ENCODE measurements around the gene MEF2B.
A peak's percentile ranks its signal among the peaks of the same experiment; 100 is the strongest.
"Not testable (repeated sequence)": the region's sequence is repeated elsewhere in the genome, so short reads cannot be mapped to it uniquely, and the experiment has no call there.

Gene MEF2B

DNA sequence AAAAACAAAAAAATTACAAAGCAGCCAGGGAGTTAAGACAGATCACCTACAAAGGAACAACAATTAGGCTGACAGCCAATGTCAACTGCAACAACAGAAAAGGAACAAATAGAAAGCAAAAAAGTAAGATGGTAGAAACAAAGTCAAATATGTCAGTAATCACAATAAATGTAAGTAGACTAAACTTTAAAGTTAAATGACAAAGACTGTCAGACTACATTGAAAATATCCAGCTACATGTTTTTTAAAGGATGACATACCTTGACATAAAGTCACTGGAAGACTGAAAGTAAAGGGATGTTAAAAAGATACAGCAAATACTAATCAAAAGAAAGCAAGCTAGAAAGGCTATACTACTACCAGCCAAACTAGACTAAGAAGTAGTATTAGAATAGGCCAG is 46.7 kb downstream of the MEF2B start:
- DNase-seq (ENCODE audit: low spot score): no peak

DNA sequence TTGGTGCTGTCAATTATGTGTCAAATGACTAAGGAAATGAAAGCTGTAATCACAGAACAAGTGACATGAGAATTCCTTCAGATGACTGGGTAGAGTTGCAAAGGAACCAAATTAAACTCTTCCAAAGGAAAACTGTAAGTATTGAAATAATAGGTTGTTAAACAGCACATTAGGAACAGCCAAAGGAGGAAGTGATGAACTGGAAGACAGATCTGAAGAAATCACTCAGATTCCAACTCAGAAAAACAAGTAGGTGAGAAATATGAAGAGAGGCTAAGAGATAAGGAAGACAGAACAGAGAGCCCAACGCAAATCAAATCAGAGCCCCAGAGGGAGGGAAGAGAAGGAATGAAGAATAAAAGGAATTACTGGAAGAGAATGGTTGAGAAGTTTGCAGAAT is 47.2 kb downstream of the MEF2B start:
- DNase-seq (ENCODE audit: low spot score): no peak

DNA sequence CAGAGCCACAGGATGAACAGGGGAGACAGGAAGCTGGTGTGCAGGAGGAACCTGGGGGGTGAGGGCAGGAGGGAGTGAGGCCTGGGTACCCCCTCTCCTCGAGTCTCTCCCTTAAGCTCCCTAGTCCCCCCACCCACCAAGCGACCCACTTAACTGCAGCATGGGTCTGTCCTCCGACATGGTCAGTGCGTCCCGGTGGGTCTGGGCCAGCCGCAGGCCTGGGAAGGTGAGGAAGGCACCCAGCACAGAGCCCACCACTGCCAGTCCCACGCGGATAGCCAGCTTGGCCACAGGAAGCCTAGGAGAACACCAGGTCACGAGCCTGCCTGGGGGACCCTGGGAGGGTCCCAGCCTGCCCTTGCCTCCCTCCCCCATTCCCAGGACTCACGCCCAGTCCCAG is 48.7 kb downstream of the MEF2B start:
- no peak for DNase-seq (ENCODE audit: low spot score)

DNA sequence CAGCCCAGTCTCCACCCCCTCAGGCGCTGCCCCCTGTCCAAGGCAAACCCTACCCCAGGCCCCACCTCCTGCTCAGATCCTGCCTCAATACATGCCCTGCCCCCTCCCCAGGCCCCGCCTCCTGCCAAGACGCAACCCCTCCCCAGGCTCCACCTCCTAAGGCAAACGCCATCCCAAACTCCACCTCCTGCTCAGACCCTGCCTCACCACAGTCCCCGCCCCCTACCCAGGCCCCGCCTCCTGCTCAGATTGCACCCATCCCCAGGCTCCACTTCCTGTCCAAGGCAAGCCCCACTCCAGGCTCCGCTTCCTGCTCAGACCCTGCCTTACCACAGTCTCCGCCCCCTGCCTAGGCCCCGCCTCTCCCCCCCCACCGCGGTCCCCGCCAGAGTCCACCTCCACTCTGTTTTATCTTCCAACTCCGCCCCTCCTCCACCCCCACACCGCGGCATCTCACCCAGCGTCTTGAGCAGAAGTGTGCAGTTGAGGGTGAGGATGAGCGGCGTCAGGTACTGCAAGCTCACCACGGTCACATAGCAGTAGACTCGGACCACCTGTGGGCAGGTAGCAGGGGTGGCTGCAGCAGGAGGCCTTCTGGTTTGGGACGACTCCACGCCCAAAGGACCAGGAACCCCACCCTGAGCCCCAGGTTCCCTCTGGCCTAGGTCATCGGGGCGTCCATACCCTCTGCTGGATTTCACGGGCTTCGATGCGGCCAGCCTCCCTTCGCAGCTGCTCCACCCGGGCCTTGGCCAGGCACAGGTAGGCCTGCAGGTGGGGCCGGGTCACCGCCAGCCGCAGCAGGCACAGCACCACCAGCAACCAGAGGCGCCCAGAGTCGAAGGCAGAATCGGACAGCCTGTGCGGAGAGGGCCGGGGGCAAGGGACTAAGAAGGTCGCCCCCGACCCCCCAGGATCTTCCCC is 49.5 kb downstream of the MEF2B start:
- peak; percentile 59 for DNase-seq (ENCODE audit: low spot score)

DNA sequence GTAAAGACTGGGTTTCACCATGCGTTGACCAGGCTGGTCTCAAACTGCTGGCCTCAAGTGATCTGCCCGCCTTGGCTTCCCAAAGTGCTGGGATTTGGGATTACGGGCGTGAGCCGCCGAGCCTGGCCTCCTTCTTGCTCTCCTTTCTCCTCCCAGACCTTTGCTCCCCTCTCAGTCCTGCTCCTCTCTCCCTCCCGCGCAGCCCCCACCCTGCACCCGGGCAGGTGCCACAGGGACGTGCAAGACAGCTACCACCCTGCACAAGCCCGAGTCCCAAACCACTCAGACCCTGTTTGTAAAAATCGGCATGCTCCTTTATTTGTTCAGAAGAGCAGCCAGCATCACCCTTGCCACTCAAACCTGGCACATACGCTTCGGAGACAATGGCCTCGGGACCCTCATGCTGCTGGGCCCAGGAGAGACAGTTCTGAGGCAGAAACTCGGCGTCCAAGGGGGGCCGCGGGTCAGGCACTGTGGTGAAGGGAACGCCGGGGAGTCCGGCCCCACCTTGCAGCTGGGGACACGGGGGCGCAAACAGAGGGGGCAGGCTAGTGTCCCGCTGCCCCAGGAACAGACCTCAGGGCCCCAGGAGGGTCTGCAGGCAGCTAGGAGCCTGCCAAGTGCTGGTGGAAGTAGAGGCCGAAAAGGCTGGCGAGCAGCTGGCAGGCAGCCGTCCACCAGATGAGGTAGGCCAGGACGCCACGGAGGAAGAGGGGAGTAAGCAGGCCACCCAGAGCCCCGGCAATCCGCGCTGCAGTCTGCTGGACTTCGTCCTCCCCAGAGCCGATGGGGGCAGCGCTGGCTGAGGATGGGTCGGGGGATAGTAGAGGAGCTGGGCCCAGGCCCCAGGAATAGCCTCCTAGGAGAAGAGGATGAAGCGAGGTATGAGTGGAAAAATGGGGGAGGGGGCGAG is 50.5 kb downstream of the MEF2B start:
- DNase-seq (ENCODE audit: low spot score): no peak

DNA sequence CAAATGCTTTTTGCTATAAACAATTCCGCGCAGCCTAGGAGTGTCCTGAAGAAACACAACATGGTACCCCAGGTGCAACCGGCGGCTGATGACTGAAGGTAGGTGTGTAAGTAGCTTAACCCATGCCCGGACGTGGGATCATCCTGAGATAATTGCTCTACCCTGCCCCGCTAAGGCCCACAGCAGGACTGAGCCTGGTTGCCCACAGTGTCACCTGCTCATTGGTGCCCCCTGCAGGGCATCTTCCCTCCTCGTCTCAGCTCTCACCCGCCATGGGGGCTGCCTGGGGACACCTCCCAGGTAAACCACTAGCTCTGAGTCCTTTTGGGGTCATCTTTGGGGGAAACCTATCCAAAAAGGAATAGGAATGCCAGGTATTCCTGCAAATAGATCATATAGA is 54.1 kb downstream of the MEF2B start:
- peak; percentile 25 for DNase-seq (ENCODE audit: low spot score)

DNA sequence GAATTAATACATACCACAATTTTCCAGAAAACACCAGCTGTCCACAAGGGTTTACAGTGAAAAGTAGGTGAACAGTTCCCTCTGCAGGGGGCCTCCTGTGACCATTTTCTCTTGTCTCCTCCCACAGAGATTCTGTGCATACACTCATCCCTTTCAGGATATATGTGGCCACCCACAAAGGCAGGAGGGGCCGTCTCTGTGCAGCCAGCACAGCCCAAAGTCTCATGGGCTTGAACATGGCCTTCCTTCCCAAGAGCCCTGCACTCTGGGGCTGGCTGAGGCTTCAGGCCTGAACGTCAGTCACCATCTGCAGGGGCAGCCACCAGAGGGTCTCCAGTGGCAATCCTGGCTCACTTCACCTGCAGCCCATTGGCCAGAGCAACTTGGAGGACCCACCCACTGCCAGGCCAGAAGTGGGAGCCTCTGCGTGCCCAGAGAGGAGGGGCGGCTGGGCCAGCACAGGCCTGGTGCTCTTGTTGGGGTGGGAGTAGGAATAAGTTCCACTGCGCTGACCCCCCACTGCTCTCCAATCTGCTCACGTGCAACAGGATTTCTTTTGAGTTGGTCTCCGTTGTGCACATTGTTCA is 56.9 kb downstream of the MEF2B start:
- DNase-seq (ENCODE audit: low spot score): peak; percentile 49

DNA sequence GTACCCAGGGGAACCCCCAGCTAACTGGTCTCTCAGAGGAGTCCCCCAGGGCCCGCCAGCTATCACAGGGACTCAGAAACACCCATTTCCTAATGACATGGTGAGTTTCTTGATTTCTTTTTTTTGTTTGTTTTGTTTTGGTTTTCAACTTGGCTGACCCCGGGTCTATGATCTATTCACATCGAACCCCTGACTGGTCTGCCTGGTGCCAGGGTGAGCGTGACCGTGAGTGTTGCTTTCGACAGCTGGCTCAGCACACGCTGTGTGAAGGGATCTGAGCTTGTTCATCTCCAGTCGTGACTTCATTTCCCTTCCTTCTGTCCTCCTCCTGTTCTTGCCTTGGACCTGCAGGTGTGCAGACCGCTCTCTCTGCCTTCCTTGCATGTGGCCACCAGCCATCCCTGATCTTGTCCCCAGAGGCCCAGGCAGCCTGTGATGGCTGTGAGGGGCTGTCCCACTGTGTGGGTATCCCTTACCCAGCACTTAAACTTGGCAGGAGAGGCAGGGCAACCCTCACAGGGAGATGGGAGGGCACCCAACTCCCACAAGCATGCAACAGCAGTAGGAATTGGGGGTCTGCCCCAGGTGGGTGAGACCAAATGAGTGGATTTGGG is 58.0 kb downstream of the MEF2B start:
- peak; percentile 30 for DNase-seq (ENCODE audit: low spot score)

DNA sequence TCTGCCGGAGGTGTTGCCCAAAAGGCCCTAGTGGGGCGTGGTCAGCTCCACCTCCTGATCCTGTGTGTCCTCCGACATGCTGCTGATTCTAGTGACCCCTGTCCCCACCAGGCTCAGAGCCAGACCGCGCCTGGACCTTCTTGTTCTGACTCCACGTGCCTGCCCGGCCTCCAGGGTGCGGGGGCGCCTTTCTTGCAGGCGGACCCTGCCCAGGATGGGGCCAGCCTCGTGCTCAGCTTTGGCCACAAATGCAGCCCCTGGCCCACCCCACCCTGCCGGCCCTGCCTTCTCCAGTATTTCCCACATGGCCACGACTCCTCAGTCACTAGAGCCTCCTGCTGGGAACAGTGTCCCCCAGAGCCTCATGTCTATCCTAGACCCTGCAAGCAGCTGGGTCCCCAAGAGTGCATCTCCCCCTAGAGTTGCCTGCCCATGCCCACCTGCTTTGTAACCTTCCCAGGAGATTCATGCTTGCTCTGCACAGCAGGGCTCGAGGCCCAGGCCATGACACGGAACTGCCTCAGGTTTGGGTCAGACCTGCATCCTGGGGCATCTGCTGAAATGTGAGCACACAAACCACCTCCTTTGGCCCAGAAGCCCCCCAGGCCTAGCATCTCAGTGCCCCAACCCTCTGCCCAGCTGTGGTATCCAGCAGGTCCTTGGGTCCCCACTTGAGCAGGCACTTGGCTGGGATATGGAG is 58.8 kb downstream of the MEF2B start:
- DNase-seq (ENCODE audit: low spot score): no peak

DNA sequence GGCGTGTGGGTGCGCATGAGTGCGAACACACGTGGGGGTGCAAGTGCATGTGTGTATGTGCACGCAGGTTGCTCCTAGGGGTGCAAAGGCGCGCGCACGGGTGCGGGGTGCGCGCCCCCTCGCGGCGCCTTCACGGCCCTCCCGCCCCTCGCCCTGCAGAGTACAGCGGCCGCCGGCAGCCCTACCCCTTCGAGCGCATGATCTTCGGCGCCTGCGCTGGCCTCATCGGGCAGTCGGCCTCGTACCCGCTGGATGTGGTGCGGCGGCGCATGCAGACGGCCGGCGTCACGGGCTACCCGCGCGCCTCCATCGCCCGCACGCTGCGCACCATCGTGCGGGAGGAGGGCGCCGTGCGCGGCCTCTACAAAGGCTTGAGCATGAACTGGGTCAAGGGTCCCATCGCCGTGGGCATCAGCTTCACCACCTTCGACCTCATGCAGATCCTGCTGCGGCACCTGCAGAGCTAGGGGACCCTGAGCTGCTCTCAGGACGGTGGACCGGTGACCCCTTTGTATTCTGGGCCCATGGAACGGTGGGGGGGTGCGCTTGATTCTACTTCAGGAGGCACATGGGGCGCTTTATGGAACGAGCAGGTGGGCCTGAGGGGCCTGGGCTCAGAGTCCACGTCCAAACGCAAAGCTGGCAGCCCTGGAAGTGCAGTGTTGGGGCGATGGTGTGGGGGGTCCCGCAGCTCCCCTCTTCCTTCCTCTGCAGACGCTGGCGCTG is 59.5 kb downstream of the MEF2B start:
- no peak for DNase-seq (ENCODE audit: low spot score)

DNA sequence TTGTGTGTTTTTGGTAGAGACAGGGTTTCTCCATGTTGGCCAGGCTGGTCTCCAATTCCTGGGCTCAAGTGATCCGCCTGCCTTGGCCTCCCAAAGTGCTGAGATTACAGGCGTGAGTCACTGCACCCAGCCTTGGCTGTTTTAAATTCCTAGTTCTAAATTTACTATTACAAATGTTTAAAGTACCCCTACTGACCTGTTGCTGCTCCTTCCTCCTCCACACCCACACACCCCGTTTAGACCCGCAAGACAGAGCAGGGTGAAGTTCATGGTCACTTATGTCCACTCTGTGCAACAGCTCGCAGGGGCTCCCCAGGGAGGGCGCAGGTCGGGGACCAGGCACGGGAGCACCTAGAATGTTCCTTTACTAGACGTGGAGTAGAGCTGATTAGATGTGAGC is 60.5 kb downstream of the MEF2B start:
- no peak for DNase-seq (ENCODE audit: low spot score)

DNA sequence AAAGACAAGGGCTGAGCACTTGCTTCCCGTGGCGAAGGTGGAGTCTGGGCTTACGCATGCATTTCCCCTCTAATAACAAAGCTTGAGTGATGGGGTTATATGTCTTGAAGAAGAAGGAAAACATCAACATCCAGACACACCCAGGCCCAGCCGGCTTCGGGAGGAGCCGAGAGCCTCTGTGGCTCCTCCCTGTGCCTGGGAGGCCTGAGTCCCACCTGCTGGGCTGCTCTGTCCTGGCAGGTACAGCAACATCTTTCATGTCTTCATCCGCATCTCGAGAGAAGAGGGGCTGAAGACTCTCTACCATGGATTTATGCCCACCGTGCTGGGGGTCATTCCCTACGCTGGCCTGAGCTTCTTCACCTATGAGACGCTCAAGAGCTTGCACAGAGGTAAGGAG is 62.4 kb downstream of the MEF2B start:
- DNase-seq (ENCODE audit: low spot score): no peak

DNA sequence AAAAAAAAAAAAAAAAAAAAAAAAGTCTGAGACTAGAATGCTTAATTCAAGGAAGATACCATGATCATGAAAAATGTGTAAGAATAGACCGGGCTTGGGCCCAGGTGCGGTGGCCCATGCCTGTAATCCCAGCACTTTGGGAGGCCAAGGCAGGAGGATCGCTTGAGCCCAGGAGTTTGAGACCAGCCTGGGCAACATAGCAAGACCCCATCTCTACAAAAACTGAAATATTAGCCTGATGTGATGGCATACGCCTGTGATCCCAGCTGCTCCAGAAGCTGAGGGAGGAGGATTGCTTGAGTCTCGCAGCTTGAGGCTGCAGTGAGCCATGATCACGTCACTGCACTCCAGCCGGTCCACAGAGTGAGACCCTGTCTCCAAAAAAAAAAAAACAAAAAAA is 63.1 kb downstream of the MEF2B start:
- DNase-seq (ENCODE audit: low spot score): not testable (repeated sequence)

DNA sequence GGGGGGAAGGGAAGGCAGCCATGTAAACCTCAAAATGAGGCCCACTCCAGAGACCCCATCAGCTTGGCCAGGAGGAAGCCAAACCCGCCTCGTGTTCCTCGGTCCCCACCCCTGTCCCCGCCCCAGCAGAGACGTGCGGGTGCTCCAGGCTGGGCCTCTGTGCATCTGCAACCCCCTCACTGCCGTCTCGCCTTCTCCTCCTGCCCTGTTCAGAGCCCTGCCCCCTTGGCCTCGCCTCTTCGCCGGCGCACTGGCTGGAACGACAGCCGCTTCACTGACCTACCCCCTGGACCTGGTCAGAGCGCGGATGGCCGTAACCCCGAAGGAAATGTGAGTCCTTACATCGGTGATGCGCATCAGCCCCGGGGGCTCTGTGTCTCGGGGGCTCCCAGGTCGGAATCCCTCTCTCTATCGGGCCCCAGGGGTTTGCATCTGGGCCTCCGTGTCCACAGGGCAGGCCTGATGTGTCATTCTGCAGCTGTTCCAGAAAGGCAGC is 64.0 kb downstream of the MEF2B start:
- peak; percentile 40 for DNase-seq (ENCODE audit: low spot score)

DNA sequence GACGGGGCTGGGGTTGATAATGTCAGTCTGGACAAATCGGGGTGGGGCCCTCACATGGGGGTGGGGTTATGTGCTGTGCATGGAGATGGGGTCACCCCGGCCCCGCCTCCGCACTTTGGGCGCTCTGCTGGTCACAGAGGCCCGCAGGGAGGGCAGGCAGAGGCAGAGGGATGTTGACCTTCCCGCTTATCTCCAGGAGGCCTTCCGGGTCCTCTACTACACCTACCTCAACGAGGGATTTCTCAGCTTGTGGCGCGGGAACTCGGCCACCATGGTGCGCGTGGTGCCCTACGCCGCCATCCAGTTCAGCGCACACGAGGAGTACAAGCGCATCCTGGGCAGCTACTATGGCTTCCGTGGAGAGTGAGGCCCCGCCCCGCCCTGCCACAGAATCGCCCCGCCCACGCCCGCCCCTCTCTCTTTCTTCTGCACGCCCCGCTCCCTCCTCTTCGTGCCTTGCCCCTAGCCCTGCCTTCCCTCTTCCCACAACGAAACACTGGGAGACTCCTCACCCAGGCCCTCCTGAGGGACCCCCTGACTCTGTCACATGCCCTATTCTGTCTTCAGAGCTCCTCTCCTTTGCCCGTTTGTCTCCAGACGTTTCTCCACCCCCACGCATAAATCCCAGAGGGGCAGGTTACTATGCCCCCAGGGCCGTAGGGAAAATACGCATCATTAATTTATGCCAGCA is 64.6 kb downstream of the MEF2B start:
- DNase-seq (ENCODE audit: low spot score): peak; percentile 53

DNA sequence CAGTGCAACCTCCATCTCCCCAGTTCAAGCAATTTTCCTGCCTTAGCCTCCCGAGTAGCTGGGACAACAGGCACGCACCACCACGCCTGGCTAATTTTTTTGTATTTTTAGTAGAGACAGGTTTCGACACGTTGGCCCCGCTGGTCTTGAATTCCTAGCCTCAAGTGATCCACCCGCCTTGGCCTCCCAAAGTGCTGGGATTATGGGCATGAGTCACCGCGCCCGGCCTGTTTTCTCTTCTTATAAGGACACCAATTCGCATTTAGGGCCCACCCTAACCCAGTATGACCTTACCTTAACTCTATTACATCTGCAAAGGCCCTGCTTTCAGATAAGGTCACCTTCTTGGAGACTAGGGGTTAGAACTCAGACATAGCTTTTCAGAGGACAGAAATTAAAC is 66.9 kb downstream of the MEF2B start:
- no peak for DNase-seq (ENCODE audit: low spot score)

DNA sequence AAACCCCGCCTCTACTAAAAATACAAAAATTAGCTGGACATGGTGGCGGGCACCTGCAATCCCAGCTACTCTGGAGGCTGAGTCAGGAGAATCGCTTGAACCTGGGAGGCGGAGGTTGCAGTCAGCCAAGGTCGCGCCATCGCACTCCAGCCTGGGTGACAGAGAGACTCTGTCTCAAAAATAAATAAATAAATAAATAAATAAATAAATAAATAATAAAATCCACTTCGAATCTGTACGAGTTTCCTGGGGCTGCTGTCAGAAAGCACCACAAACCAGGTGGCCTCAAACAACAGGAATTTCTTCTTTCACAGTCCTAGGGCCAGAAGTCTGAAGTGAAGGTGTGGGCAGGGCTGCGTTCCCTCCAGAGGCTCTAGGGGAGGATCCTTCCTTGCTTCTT is 67.5 kb downstream of the MEF2B start:
- DNase-seq (ENCODE audit: low spot score): not testable (repeated sequence)

DNA sequence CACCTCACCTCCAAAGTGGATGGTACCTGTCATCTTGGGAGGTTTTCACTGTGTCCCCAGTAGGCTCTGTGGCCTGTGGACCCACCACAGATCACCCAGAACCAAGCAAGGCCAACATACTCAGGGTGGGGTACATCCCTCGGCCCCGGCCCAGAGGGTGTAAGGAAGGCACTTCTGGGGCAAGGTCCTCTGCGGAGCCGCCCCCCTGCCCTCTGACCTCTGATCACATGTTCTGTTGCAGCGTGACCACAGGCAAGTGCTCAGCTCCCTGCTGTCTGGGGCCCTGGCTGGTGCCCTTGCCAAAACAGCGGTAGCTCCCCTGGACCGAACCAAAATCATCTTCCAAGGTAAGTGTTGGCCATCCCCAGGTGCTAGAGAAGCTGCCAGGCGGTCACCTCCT is 68.5 kb downstream of the MEF2B start:
- no peak for DNase-seq (ENCODE audit: low spot score)

DNA sequence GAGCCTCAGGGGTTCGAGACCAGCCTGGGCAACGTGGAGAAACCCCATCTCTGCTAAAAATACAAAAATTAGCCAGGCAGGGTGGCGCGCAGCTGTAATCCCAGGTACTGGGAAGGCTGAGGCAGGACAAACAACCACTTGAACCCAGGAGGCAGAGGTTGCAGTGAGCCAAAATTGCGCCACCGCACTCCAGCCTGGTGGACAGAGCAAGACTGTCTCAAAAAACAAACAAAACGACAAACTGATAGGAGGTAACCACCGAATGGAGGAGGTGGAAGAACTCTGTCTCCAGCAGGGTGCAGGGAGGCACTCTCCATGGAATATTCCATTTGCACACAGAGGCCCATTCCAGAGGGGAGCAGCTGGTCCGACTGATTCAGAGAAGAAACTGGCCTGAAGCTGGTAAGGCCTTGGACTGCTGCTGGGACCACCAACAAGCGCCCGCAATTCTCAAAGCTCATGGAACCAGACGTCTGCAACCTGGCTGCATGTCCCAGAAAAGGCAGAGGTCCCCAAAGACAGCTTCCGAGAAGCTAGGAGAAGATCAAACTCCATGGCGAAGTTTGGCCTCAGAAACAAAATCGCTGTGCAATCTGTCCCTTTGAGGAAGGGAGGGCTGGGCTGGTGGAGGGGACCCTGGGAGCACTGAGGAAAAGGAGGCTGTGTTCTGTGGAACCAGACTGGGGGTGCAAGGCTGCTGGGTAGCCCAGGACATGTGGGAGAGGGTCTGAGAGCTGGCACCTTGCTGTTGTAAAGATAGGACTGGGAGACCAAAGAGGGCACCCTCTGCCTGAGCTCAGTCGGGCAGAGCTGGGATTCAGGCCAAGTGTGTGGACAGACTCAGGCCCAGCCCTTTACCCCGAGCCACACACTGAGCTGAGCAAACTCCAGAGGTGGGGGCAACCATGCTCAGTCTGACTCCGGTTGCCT is 71.1 kb downstream of the MEF2B start:
- peak; percentile 18 for DNase-seq (ENCODE audit: low spot score)

Data from kidney tubule cell (primary cell).